PC-9 (cell line): Measurements from ENCODE around the gene ERN1. TPM values are rescaled to one million over a fixed set of nuclear protein-coding genes. Genes with fewer than 3 reads are reported as not detected.

Experiments used
- BruUV-seq: library from RNA; stranded (reverse); fragments of 400-500 nt; replicated peaks from 2 replicates; lab custom pipeline; 2021; lab: Mats Ljungman, UMichigan
- CTCF ChIA-PET: fragments of 300-600 bp; sonication (Branson Sonifier 250); formaldehyde crosslinking; loops from one replicate; lab custom pipeline; 2022; ENCODE audit warnings: antibody characterized with exemption; lab: Charles Lee
- POLR2A ChIA-PET: fragments of 300-600 bp; sonication (Branson Sonifier 250); formaldehyde crosslinking; loops from one replicate; lab custom pipeline; 2022; ENCODE audit warnings: antibody characterized with exemption; ENCODE audit not compliant: unreplicated experiment; lab: Charles Lee
- DNase-seq, 2 experiments: peaks; one replicate each; pipeline versions ENCODE4 v3.0.0 to v3.0.0-alpha.2; 2015 to 2022; ENCODE audit warnings: mixed read lengths in 1 of 2
- H2AFZ ChIP-seq: fragments of 200-600 bp; sonication (generic); 2 replicates; pipeline ENCODE4 v1.8.1; 2017; ENCODE audit warnings: antibody characterized with exemption
- H3F3A ChIP-seq: fragments of 200-600 bp; sonication (generic); 2 replicates; pipeline ENCODE4 v1.8.1; 2017; ENCODE audit warnings: antibody characterized with exemption, mild to moderate bottlenecking, low read depth; ENCODE audit not compliant: insufficient read depth
- H3K27ac ChIP-seq: fragments of 200-600 bp; sonication (generic); 2 replicates; pipeline ENCODE4 v1.6.1; 2016; ENCODE audit warnings: mixed run types
- H3K27me3 ChIP-seq: fragments of 200-600 bp; sonication (generic); 2 replicates; pipeline ENCODE4 v1.6.1; 2016; ENCODE audit warnings: low read depth, mixed run types; ENCODE audit not compliant: insufficient read depth
- H3K36me3 ChIP-seq: fragments of 200-600 bp; sonication (generic); 2 replicates; pipeline ENCODE4 v1.6.1; 2016; ENCODE audit warnings: low read depth, mixed run types
- H3K4me1 ChIP-seq: fragments of 200-600 bp; sonication (generic); replicated peaks from 2 replicates; pipeline ENCODE4 v1.6.1; 2016; ENCODE audit warnings: mixed run types; ENCODE audit not compliant: insufficient read depth
- H3K4me2 ChIP-seq: fragments of 200-600 bp; sonication (generic); 2 replicates; pipeline ENCODE4 v1.6.1; 2017; ENCODE audit warnings: mixed run types
- H3K4me3 ChIP-seq: fragments of 200-600 bp; sonication (generic); 2 replicates; pipeline ENCODE4 v1.6.1; 2016; ENCODE audit warnings: mixed run types
- H3K79me2 ChIP-seq: fragments of 200-600 bp; sonication (generic); 2 replicates; pipeline ENCODE4 v1.6.1; 2017; ENCODE audit warnings: low read depth, mixed run types
- H3K9me2 ChIP-seq: fragments of 200-600 bp; sonication (generic); 2 replicates; pipeline ENCODE4 v1.8.1; 2017; ENCODE audit warnings: mild to moderate bottlenecking; ENCODE audit not compliant: insufficient read depth
- H3K9me3 ChIP-seq: fragments of 200-600 bp; sonication (generic); 2 replicates; pipeline ENCODE4 v1.8.1; 2016; ENCODE audit warnings: low read depth; ENCODE audit not compliant: insufficient read depth
- H4K20me1 ChIP-seq: fragments of 200-600 bp; sonication (generic); 2 replicates; pipeline ENCODE4 v1.8.1; 2017; ENCODE audit not compliant: insufficient read depth
- EZH2 ChIP-seq: fragments of 200-600 bp; sonication (generic); IDR thresholded peaks from 2 replicates; pipeline ENCODE4 v1.8.0; 2017; ENCODE audit warnings: antibody characterized with exemption, low read depth
- intact Hi-C: fragments of 100-400 bp; cut with micrococcal nuclease; formaldehyde crosslinking; loops from one replicate; pipeline ENCODE4 v1.10.0; 2022; ENCODE audit not compliant: unreplicated experiment
- total RNA-seq: library from RNA; stranded (reverse); gene quantifications from 2 replicates; pipeline ENCODE4 v1.2.3, GENCODE V29; 2021
- TF ChIP-seq, protein P1 (sequence below): fragments of 200-600 bp; sonication (generic); conservative IDR thresholded peaks from 2 replicates; pipeline ENCODE4 v1.6.1; 2017; ENCODE audit warnings: mixed run types, antibody characterized with exemption, mild to moderate bottlenecking, moderate library complexity

The ERN1 gene
- total RNA-seq, 1 experiment from 2014 or later, result 9.2 TPM

GRCh38 chr17:64173646-64174045 is 43.7 kb upstream of the ERN1 start:
- no peak overlapping the region for H2AFZ ChIP-seq
- no peaks in the 10 kb centered on the region for H3K27me3 ChIP-seq
- no TSS peak for BruUV-seq
- no peaks in the 10 kb centered on the region for H3K9me2 ChIP-seq
- H3F3A ChIP-seq, result no peaks in the 10 kb centered on the region
- TF ChIP-seq, protein P1, sequence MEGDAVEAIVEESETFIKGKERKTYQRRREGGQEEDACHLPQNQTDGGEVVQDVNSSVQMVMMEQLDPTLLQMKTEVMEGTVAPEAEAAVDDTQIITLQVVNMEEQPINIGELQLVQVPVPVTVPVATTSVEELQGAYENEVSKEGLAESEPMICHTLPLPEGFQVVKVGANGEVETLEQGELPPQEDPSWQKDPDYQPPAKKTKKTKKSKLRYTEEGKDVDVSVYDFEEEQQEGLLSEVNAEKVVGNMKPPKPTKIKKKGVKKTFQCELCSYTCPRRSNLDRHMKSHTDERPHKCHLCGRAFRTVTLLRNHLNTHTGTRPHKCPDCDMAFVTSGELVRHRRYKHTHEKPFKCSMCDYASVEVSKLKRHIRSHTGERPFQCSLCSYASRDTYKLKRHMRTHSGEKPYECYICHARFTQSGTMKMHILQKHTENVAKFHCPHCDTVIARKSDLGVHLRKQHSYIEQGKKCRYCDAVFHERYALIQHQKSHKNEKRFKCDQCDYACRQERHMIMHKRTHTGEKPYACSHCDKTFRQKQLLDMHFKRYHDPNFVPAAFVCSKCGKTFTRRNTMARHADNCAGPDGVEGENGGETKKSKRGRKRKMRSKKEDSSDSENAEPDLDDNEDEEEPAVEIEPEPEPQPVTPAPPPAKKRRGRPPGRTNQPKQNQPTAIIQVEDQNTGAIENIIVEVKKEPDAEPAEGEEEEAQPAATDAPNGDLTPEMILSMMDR, result no peak
- no peak for TF ChIP-seq EZH2
- H3K4me3 ChIP-seq, result no peak overlapping the region
- no peaks in the 10 kb centered on the region for H3K9me3 ChIP-seq
- no peak overlapping the region for H3K4me2 ChIP-seq
- H4K20me1 ChIP-seq, result no peaks in the 10 kb centered on the region
- no peak overlapping the region for H3K27ac ChIP-seq
- no peaks in the 10 kb centered on the region for H3K36me3 ChIP-seq
- POLR2A ChIA-PET, result no interaction called here
- no peaks in the 10 kb centered on the region for H3K4me1 ChIP-seq
- CTCF ChIA-PET, result no interaction called here
- intact Hi-C loops, result no loop called here
- DNase-seq, result no peak
- H3K79me2 ChIP-seq, result no peaks in the 10 kb centered on the region

GRCh38 chr17:64172510-64172909 is 42.6 kb upstream of the ERN1 start:
- no peaks in the 10 kb centered on the region for H3K79me2 ChIP-seq
- H3K27me3 ChIP-seq, result no peaks in the 10 kb centered on the region
- H3K4me2 ChIP-seq, result no peak overlapping the region
- DNase-seq, result no peak
- no peaks in the 10 kb centered on the region for H3F3A ChIP-seq
- intact Hi-C loops, result no loop called here
- BruUV-seq, result no TSS peak
- H3K4me1 ChIP-seq, result no peaks in the 10 kb centered on the region
- H2AFZ ChIP-seq, result no peak overlapping the region
- TF ChIP-seq EZH2, result no peak
- TF ChIP-seq, protein P1, result no peak
- ChIA-PET POLR2A (interaction anchor here (1.1 kb wide), 1 partner anchor 23 kb away, joined by 4 read pairs; no protein-coding TSS in a partner anchor), CTCF (no interaction called here)
- no peaks in the 10 kb centered on the region for H3K9me3 ChIP-seq
- H4K20me1 ChIP-seq, result no peaks in the 10 kb centered on the region
- no peaks in the 10 kb centered on the region for H3K36me3 ChIP-seq
- H3K27ac ChIP-seq, result no peak overlapping the region
- no peak overlapping the region for H3K4me3 ChIP-seq
- no peaks in the 10 kb centered on the region for H3K9me2 ChIP-seq

DNA sequence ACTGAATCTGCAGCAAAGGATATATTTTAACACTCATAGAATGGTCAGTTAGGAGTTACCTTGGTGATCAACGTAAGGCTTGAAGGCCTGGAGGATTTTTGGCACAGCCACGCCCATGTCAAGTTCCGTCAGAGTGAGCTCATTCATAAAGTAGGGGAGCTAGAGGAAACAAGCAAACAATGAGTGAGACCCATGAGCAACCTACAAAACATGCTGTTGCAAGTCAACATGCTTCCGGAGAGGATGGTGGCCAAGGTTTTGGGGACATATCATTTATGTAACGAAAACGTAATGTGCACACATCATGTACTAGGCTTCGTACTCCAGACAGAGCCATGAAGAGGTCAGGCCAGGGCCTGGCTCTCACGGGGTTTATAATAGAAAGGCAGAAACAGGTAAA is 41.1 kb upstream of the ERN1 start:
- ChIA-PET CTCF (interaction anchor here (0.6 kb wide), 1 partner anchor 111 kb away, joined by 6 read pairs; no protein-coding TSS in a partner anchor), POLR2A (interaction anchor here (0.5 to 0.6 kb wide), 3 partner anchors 12 to 430 kb away, joined by 3 to 9 read pairs (median 4); no protein-coding TSS in a partner anchor)
- H3K79me2 ChIP-seq, result no peaks in the 10 kb centered on the region
- DNase-seq, result peak in 1 of 2 experiments; percentile 45
- H3K27ac ChIP-seq, result no peak overlapping the region
- H3F3A ChIP-seq, result no peaks in the 10 kb centered on the region
- H2AFZ ChIP-seq, result no peak overlapping the region
- no peaks in the 10 kb centered on the region for H3K4me1 ChIP-seq
- no peaks in the 10 kb centered on the region for H3K9me2 ChIP-seq
- H3K4me3 ChIP-seq, result no peak overlapping the region
- H3K9me3 ChIP-seq, result no peaks in the 10 kb centered on the region
- H3K27me3 ChIP-seq, result no peaks in the 10 kb centered on the region
- intact Hi-C loops, result no loop called here
- no peaks in the 10 kb centered on the region for H4K20me1 ChIP-seq
- TF ChIP-seq EZH2, result no peak
- TF ChIP-seq, protein P1, result no peak
- no TSS peak for BruUV-seq
- no peaks in the 10 kb centered on the region for H3K36me3 ChIP-seq
- H3K4me2 ChIP-seq, result no peak overlapping the region
